ENCODE results near the gene MYH9.
A peak's percentile ranks its signal among the peaks of the same experiment; 100 is the strongest.

The MYH9 gene

DNA sequence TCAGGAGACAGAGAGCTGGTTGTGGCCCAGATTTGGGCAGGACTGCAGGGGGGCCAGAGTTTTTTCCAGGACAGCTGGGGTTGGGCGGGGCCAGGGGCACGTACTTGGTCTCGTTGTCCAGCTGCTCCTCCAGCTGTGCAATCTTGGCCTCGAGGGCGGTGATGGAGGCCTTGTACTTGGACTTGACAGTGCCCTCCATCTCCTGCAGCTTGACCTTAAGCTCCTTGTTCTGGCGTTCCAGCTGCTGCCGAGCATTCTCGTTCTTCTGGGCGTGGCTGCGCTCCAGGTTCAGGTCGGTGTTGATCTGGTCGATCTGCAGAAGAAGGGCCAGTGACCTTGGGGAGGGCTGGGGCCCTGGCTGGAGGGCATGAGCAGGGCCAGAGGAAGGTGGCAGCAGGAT lies 102.8 kb downstream of the MYH9 start:
- intact Hi-C loops (cut with DNase I; ENCODE audit: low total_unique reads) = no loop called here
- TF ChIP-seq, protein P1, sequence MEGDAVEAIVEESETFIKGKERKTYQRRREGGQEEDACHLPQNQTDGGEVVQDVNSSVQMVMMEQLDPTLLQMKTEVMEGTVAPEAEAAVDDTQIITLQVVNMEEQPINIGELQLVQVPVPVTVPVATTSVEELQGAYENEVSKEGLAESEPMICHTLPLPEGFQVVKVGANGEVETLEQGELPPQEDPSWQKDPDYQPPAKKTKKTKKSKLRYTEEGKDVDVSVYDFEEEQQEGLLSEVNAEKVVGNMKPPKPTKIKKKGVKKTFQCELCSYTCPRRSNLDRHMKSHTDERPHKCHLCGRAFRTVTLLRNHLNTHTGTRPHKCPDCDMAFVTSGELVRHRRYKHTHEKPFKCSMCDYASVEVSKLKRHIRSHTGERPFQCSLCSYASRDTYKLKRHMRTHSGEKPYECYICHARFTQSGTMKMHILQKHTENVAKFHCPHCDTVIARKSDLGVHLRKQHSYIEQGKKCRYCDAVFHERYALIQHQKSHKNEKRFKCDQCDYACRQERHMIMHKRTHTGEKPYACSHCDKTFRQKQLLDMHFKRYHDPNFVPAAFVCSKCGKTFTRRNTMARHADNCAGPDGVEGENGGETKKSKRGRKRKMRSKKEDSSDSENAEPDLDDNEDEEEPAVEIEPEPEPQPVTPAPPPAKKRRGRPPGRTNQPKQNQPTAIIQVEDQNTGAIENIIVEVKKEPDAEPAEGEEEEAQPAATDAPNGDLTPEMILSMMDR (IDR thresholded peaks at IDR 0.05) = no peak
- Histone ChIP-seq H3K9me3 (no peaks in the 10 kb centered on the region), H3K27ac (peak overlapping the region; percentile 56 to 59), H3K4me1 (peaks cover 0 to 11% (median 0%) of the 10 kb centered on the region in 4 donors), H3K36me3 (peaks cover 94 to 99% (median 98%) of the 10 kb centered on the region in 3 donors), H3K27me3 (no peaks in the 10 kb centered on the region), H3K4me3 (no peak overlapping the region)
- no peak for DNase-seq

DNA sequence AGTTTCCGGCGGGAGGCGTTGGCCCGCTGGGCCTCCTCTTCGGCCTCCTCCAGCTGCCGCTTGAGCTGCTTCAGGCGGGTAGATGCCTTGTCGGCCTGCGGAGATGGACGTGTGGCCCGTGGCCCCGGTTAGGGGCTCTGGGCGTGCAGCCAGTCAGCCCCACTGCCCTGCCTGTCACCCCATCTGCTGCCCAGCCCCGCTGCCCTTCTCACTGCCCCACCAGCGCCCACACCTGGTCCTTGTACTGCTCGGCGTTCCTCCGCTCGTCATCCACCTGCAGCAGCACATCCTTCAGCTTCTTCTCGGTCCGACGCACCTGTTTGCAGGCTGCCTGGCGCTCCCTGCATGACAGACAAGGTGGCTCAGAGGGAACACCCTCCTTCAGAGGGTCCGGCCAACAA lies 103.6 kb downstream of the MYH9 start:
- no peak overlapping the region for H3K27ac ChIP-seq
- intact Hi-C loops (cut with DNase I; ENCODE audit: low total_unique reads) = no loop called here
- DNase-seq = peak in 1 of 2 donors; percentile 66

DNA sequence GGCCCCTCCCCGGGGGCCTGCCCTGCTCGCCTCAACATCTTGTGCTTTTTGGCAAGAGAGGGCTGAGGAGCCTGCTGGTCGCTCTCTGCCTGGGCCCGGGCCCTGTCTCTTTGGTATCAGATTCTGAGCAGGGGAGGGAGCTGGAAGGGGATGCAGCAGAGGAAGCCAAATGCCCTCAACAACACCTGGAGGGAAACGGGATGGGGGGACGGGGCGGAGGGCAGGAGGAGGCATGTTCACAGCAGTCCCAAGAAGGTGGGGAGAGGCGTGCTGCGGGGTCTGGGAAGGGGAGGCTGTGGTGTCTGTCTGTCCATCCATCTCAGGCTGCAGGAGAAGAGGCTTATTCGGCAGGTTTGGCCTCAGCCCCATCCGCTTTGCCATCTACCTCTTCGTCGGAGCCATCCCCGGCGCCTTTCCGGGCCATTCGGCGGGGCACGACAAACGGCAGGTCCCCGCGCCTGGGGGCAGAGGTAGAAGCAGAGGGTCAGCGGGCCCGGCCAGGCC lies 105.4 kb downstream of the MYH9 start:
- Histone ChIP-seq H3K27ac (peak overlapping the region in 1 of 2 donors; percentile 34), H3K27me3 (no peaks in the 10 kb centered on the region), H3K4me3 (no peak overlapping the region), H3K36me3 (peaks cover 69 to 76% (median 72%) of the 10 kb centered on the region in 3 donors), H3K9me3 (no peaks in the 10 kb centered on the region), H3K4me1 (peaks cover 0 to 18% (median 4%) of the 10 kb centered on the region in 4 donors)
- intact Hi-C loops (cut with DNase I; ENCODE audit: low total_unique reads) = no loop called here
- DNase-seq = peak in 1 of 2 donors; percentile 67
- TF ChIP-seq, protein P1 (IDR thresholded peaks at IDR 0.05) = no peak

More for the DNA sequence above, 103.6 kb downstream of the MYH9 start:
- H3K4me3 ChIP-seq = no peak overlapping the region
- H3K27me3 ChIP-seq = no peaks in the 10 kb centered on the region
- peaks cover 87 to 94% (median 90%) of the 10 kb centered on the region in 3 donors for H3K36me3 ChIP-seq
- no peaks in the 10 kb centered on the region for H3K9me3 ChIP-seq
- H3K4me1 ChIP-seq = peaks cover 0 to 11% (median 0%) of the 10 kb centered on the region in 4 donors
- TF ChIP-seq, protein P1 (IDR thresholded peaks at IDR 0.05) = no peak

DNA sequence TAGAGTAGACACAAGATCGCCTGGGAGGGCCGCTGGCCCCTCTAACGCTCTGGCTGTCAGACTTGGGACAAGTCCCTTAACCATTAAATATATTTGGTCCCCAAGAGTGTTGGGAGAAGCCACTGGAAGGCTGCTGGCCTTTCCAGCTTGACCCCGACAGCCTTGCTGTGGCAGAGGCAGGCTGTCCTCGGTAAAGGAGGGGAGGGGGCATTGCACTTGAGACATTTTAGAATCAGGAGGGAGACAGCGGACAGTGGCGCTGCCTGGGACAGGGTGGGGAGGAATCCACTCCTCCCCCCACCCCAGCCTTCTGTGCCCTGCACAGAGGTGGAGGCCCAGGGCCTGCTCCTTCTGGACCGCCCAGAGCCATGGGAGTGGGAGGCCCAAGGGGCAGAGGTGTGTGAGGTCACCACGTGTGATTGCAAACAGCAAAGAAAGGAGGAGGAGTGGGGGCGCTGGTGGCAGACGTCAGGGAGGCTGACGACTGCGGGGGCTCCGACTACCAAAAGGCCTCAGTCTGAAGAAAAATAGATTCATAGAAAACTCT lies 105.9 kb downstream of the MYH9 start:
- TF ChIP-seq, protein P1 (IDR thresholded peaks at IDR 0.05) = no peak
- intact Hi-C loops (cut with DNase I; ENCODE audit: low total_unique reads) = no loop called here
- Histone ChIP-seq H3K27me3 (no peaks in the 10 kb centered on the region), H3K4me3 (no peak overlapping the region), H3K27ac (peak overlapping the region in 1 of 2 donors; percentile 34), H3K4me1 (peaks cover 0 to 15% (median 5%) of the 10 kb centered on the region in 4 donors), H3K9me3 (no peaks in the 10 kb centered on the region), H3K36me3 (peaks cover 64 to 71% (median 66%) of the 10 kb centered on the region in 3 donors)
- peak in 1 of 2 donors; percentile 65 for DNase-seq

DNA sequence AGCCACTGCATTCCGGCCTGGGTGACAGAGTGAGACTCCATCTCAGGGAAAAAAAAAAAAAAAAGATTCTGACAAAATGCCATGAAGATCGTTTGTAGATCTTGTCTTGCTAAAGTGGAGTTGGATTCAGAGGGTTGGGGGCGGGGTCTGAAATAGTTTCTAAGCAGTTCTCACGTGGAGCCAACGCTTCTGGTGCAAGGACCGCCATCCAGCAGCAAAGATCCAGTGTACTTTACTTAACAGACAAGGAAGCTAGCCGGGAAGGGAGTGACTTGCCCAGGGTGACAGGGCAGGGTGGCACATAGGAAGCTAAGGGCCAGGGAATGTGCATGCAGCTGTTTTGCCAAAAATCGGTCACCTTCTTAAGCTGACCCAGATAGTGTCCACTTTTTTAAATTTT lies 107.4 kb downstream of the MYH9 start:
- Histone ChIP-seq H3K27ac (peak overlapping the region in 1 of 2 donors; percentile 20), H3K9me3 (no peaks in the 10 kb centered on the region), H3K36me3 (peaks cover 49 to 57% (median 52%) of the 10 kb centered on the region in 3 donors), H3K27me3 (no peaks in the 10 kb centered on the region), H3K4me3 (no peak overlapping the region), H3K4me1 (peaks cover 0 to 11% (median 5%) of the 10 kb centered on the region in 4 donors)
- peak in 1 of 2 donors; percentile 65 for DNase-seq
- TF ChIP-seq, protein P1 (IDR thresholded peaks at IDR 0.05) = no peak
- intact Hi-C loops (cut with DNase I; ENCODE audit: low total_unique reads) = no loop called here

Data from tibial artery (tissue), 4 donors.